GM12878 (cell line): ENCODE measurements around the gene DIAPH2. TPM values are rescaled to one million over a fixed set of nuclear protein-coding genes. Genes with fewer than 3 reads are reported as not detected.
"Not testable (repeated sequence)": the region's sequence is repeated elsewhere in the genome, so short reads cannot be mapped to it uniquely, and the experiment has no call there.

ENCODE experiments used
- ATAC-seq: fragments of 200-7000 bp; cut with Tn5 transposase; 3 replicates; pipeline ENCODE4 v1.9.1; 2020; ENCODE audit warnings: mild to moderate bottlenecking, moderate library complexity
- BruUV-seq: library from RNA; stranded (reverse); fragments of 400-500 nt; replicated peaks from 2 replicates; lab custom pipeline; 2021; lab: Mats Ljungman, UMichigan
- CTCF ChIA-PET: fragments of 300-600 bp; sonication (Branson Sonifier 250); formaldehyde crosslinking; extraction: SDS; loops from one replicate; lab custom pipeline; 2021; ENCODE audit warnings: inconsistent platforms; lab: Yijun Ruan, JAX
- POLR2A ChIA-PET: fragments of 350-600 bp; formaldehyde crosslinking; extraction: SDS; loops from one replicate; lab custom pipeline; 2021; ENCODE audit warnings: inconsistent platforms; lab: Charles Lee
- RAD21 ChIA-PET: fragments of 300-600 bp; sonication (Branson Sonifier 250); formaldehyde crosslinking; loops from one replicate; lab custom pipeline; 2023; ENCODE audit warnings: antibody characterized with exemption; ENCODE audit not compliant: unreplicated experiment; lab: Charles Lee
- SMC1A ChIA-PET: fragments of 300-600 bp; sonication (Branson Sonifier 250); formaldehyde crosslinking; loops from one replicate; lab custom pipeline; 2023; ENCODE audit not compliant: unreplicated experiment, uncharacterized antibody; lab: Charles Lee
- DNase-seq: peaks from one replicate; pipeline ENCODE4 v3.0.0-alpha.2; 2011; ENCODE audit warnings: low read depth, low spot score
- FAIRE-seq: peaks from 3 replicates; lab custom pipeline; 2011; peaks lifted over from hg19 to GRCh38; lab: Jason Lieb, UNC
- H2AFZ ChIP-seq: 2 replicates; pipeline ENCODE4 v1.6.0; 2011; ENCODE audit warnings: low read depth, low read length, control low read depth; ENCODE audit not compliant: control insufficient read depth
- H3K27ac ChIP-seq: 2 replicates; pipeline ENCODE4 v1.5.1; 2011; ENCODE audit warnings: control low read depth; ENCODE audit not compliant: control insufficient read depth, insufficient read depth
- H3K27me3 ChIP-seq, 2 experiments: replicated peaks in 1 of 2; 2 replicates each; pipeline versions ENCODE4 v1.6.0 to v1.6.1; 2011; ENCODE audit warnings: low read length in 1 of 2; ENCODE audit not compliant: control insufficient read depth in 2 of 2, insufficient read depth in 2 of 2
- H3K36me3 ChIP-seq, 2 experiments: 2 replicates each; pipeline ENCODE4 v1.5.1; 2011; ENCODE audit warnings: low read length in 1 of 2; ENCODE audit not compliant: control insufficient read depth in 2 of 2, insufficient read depth in 2 of 2
- H3K4me1 ChIP-seq: 2 replicates; pipeline ENCODE4 v1.6.1; 2011; ENCODE audit warnings: mild to moderate bottlenecking, low read length, moderate library complexity, mixed read lengths; ENCODE audit not compliant: control insufficient read depth, insufficient read depth
- H3K4me2 ChIP-seq: 2 replicates; pipeline ENCODE4 v1.6.0; 2011; ENCODE audit warnings: control low read depth; ENCODE audit not compliant: control insufficient read depth, insufficient read depth
- H3K4me3 ChIP-seq: fragments of 200-600 bp; sonication (generic); 2 replicates; pipeline ENCODE4 v1.5.1; 2016
- H3K79me2 ChIP-seq: 2 replicates; pipeline ENCODE4 v1.6.0; 2011; ENCODE audit warnings: low read length; ENCODE audit not compliant: control insufficient read depth, insufficient read depth
- H3K9ac ChIP-seq: 2 replicates; pipeline ENCODE4 v1.8.0; 2011; ENCODE audit warnings: low read length, control low read depth, mixed read lengths; ENCODE audit not compliant: control insufficient read depth, insufficient read depth
- H3K9me3 ChIP-seq: replicated peaks from 3 replicates; pipeline ENCODE4 v1.5.1; 2011; ENCODE audit warnings: mild to moderate bottlenecking, low read length; ENCODE audit not compliant: control insufficient read depth, insufficient read depth
- H4K20me1 ChIP-seq: 2 replicates; pipeline ENCODE4 v1.6.0; 2011; ENCODE audit not compliant: control insufficient read depth, insufficient read depth
- ATF7 ChIP-seq: fragments of 450-650 bp; IDR thresholded peaks from 2 replicates; pipeline ENCODE4 v1.6.1; 2016; ENCODE audit warnings: low read depth, mild to moderate bottlenecking
- BRCA1 ChIP-seq: IDR thresholded peaks from 2 replicates; pipeline ENCODE4 v1.6.1; 2011; ENCODE audit warnings: low read depth, low read length, improper control_type of control experiment
- EZH2 ChIP-seq: IDR thresholded peaks from 2 replicates; pipeline ENCODE4 v1.6.1; 2012; ENCODE audit warnings: low read depth, mild to moderate bottlenecking, control low read depth, inconsistent platforms, low read length, borderline replicate concordance; ENCODE audit not compliant: control insufficient read depth
- NR2C1 ChIP-seq: fragments of 450-650 bp; IDR thresholded peaks from 2 replicates; pipeline ENCODE4 v1.6.1; 2017; ENCODE audit warnings: antibody characterized with exemption, mild to moderate bottlenecking, moderate library complexity
- SREBF1 ChIP-seq: IDR thresholded peaks from 2 replicates; pipeline ENCODE4 v1.6.1; 2012; ENCODE audit warnings: mild to moderate bottlenecking, low read length
- ZBED1 ChIP-seq: IDR thresholded peaks from 2 replicates; pipeline ENCODE4 v1.6.1; 2016; ENCODE audit warnings: borderline replicate concordance
- WGBS: methylation state at CpG from one replicate; pipeline ENCODE4 v1.1.6; 2016; ENCODE audit warnings: low lambda C conversion rate; ENCODE audit not compliant: insufficient replicate concordance, insufficient coverage; ENCODE audit errors: missing lambda C conversion rate; 5-methylcytosine and 5-hydroxymethylcytosine counted together
- in situ Hi-C: fragments of 300-500 bp; cut with MboI; formaldehyde crosslinking; loops from 9 replicates; pipeline ENCODE4 v1.14.3; 2018; ENCODE audit warnings: mixed read lengths
- intact Hi-C: fragments of 100-400 bp; cut with micrococcal nuclease; formaldehyde crosslinking; loops from one replicate; pipeline ENCODE4 v1.14.2; 2022; ENCODE audit not compliant: unreplicated experiment
- polyA plus RNA-seq, 11 experiments: library from polyadenylated mRNA; depleted of rRNA in 4 of 11; unstranded in 6 of 11; stranded (reverse) in 5 of 11; fragments of >200 nt; fragmentation: Nextera tagmentation in 4 of 11; fragmentation: Illumina TruSeq in 1 of 11; extraction: Ambion mirVana in 4 of 11; extraction: Trizol in 1 of 11; gene quantifications; 1 replicate in 1 of 11; 2 replicates in 10 of 11; pipeline versions ENCODE4 v1.2.1 to v1.2.3, GENCODE V29; 2011 to 2016; ENCODE audit warnings: inconsistent platforms in 2 of 11, missing spikeins in 2 of 11, low read depth in 1 of 11
- total RNA-seq, 4 experiments: library from RNA; depleted of rRNA in 3 of 4; stranded (reverse); fragments of >200 nt in 3 of 4; fragmentation: Illumina TruSeq in 1 of 4; extraction: Trizol in 1 of 4; gene quantifications; 2 replicates each; pipeline versions ENCODE4 v1.2.1 to v1.2.3, GENCODE V29; 2013 to 2021
- TF ChIP-seq, protein P1 (sequence below): fragments of 450-650 bp; IDR thresholded peaks from 2 replicates; pipeline ENCODE4 v1.6.1; 2016; ENCODE audit warnings: mild to moderate bottlenecking
- TF ChIP-seq, protein P2 (sequence below): fragments of 450-650 bp; IDR thresholded peaks from 2 replicates; pipeline ENCODE4 v1.6.1; 2016; ENCODE audit warnings: mild to moderate bottlenecking, moderate library complexity, borderline replicate concordance

The DIAPH2 gene
- total and polyA plus RNA-seq, 10 of the 15 experiments (the other 5 are each of a cell fraction or from before 2014, with no cell fraction given): 2.2 to 16.6 (median 8.8) TPM

DNA sequence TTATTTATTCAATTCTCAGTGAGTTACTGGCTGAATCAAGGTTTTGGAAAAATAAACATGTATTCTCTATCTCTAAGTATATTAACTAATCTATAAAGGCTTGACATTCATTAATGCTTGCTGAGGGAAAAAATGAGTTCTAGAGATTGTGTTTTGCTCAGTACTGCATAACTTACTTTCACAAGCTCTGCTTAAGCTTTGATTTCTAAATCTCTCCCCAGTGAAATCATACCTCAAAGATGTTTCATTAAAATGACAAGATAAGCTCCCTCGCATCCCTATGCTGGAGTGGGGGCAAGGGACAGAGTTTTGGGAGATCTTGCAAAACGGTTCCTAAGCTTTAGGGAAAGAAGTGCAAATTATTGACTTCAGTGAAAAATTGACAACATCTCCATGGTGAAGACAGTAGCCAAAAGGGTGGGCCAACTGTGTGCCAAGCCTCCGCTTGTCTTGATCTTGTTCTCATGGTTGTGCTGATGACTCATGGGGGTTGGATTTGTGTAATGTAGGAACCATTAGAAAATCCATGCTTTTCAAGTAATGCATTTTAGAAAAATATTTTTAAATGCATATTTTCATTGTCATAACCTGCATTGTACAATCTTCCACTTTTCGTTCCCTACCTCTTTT lies 720.5 kb downstream of the DIAPH2 start:
- RAD21 ChIA-PET: no interaction called here
- 56% methylated on average over 4 of the region's 4 CpGs for WGBS
- no peak for FAIRE-seq

DNA sequence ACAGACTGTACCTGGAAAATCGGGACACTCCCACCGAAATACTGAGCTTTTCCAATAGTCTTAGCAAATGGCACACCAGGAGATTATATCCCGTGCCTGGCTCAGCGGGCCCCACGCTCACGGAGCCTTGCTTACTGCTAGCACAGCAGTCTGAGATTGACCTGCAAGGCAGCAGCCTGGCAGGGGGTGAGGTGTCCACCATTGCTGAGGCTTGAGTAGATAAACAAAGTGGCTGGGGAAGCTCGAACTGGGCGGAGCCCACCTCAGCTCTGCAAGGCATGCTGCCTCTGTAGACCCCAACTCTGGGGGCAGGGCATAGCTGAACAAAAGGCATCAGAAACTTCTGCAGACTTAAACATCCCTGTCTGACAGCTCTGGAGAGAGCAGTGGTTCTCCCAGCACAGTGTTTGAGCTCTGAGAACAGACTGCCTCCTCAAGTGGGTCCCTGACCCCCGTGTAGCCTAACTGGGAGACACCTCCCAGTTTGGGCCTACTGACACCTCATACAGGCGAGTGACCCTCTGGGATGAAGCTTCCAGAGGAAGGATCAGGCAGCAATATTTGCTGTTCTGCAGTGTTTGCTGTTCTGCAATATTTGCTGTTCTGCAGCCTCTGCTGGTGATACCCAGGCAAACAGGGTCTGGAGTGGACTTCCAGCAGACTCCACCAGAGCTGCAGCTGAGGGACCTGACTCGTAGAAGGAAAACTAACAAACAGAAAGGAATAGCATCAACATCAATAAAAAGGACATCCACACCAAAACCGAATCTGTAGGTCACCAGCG lies 725.2 kb downstream of the DIAPH2 start:
- in situ Hi-C loops, H3K27me3 ChIP-seq, H3K4me1 ChIP-seq, FAIRE-seq, intact Hi-C loops, H3K9me3 ChIP-seq, BruUV-seq, H3K9ac ChIP-seq, SMC1A ChIA-PET, RAD21 ChIA-PET, H3K4me3 ChIP-seq, H4K20me1 ChIP-seq, H3K27ac ChIP-seq, ATAC-seq, H3K79me2 ChIP-seq, H3K36me3 ChIP-seq, DNase-seq, H2AFZ ChIP-seq, CTCF ChIA-PET, H3K4me2 ChIP-seq, POLR2A ChIA-PET: not testable (repeated sequence)
- WGBS: 69% methylated on average over 13 of the region's 13 CpGs

More for the DNA sequence above, 720.5 kb downstream of the DIAPH2 start:
- Histone ChIP-seq H3K4me3 (no peak overlapping the region), H3K27ac (no peak overlapping the region), H3K36me3 (no peaks in the 10 kb centered on the region), H3K79me2 (no peaks in the 10 kb centered on the region), H3K9me3 (no peaks in the 10 kb centered on the region; the same call in 2 of the 3 replicates), H3K9ac (no peak overlapping the region), H4K20me1 (no peaks in the 10 kb centered on the region), H3K4me2 (no peak overlapping the region), H3K27me3 (no peaks in the 10 kb centered on the region), H3K4me1 (peaks cover 18% of the 10 kb centered on the region), H2AFZ (no peak overlapping the region)
- ATAC-seq (no peak), DNase-seq (no peak)
- CTCF ChIA-PET: no interaction called here
- intact Hi-C loops: no loop called here
- TF ChIP-seq ZBED1 (no peak), EZH2 (no peak), NR2C1 (no peak), SREBF1 (no peak), BRCA1 (no peak), ATF7 (no peak)
- TF ChIP-seq, protein P1, sequence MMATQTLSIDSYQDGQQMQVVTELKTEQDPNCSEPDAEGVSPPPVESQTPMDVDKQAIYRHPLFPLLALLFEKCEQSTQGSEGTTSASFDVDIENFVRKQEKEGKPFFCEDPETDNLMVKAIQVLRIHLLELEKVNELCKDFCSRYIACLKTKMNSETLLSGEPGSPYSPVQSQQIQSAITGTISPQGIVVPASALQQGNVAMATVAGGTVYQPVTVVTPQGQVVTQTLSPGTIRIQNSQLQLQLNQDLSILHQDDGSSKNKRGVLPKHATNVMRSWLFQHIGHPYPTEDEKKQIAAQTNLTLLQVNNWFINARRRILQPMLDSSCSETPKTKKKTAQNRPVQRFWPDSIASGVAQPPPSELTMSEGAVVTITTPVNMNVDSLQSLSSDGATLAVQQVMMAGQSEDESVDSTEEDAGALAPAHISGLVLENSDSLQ: no peak
- TF ChIP-seq, protein P2, sequence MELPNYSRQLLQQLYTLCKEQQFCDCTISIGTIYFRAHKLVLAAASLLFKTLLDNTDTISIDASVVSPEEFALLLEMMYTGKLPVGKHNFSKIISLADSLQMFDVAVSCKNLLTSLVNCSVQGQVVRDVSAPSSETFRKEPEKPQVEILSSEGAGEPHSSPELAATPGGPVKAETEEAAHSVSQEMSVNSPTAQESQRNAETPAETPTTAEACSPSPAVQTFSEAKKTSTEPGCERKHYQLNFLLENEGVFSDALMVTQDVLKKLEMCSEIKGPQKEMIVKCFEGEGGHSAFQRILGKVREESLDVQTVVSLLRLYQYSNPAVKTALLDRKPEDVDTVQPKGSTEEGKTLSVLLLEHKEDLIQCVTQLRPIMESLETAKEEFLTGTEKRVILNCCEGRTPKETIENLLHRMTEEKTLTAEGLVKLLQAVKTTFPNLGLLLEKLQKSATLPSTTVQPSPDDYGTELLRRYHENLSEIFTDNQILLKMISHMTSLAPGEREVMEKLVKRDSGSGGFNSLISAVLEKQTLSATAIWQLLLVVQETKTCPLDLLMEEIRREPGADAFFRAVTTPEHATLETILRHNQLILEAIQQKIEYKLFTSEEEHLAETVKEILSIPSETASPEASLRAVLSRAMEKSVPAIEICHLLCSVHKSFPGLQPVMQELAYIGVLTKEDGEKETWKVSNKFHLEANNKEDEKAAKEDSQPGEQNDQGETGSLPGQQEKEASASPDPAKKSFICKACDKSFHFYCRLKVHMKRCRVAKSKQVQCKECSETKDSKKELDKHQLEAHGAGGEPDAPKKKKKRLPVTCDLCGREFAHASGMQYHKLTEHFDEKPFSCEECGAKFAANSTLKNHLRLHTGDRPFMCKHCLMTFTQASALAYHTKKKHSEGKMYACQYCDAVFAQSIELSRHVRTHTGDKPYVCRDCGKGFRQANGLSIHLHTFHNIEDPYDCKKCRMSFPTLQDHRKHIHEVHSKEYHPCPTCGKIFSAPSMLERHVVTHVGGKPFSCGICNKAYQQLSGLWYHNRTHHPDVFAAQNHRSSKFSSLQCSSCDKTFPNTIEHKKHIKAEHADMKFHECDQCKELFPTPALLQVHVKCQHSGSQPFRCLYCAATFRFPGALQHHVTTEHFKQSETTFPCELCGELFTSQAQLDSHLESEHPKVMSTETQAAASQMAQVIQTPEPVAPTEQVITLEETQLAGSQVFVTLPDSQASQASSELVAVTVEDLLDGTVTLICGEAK: no peak
- SMC1A ChIA-PET: no interaction called here
- in situ Hi-C loops: no loop called here
- POLR2A ChIA-PET: no interaction called here
- BruUV-seq: no TSS peak
